Measurements from ENCODE around the gene LUZP1. TPM values are rescaled to one million over a fixed set of nuclear protein-coding genes. Genes with fewer than 3 reads are reported as not detected.

The LUZP1 gene
- total and polyA plus RNA-seq, 2 donors (not counting 3 experiments of a cell fraction or from before 2014, with no cell fraction given), result 26.3 to 82.4 TPM

DNA sequence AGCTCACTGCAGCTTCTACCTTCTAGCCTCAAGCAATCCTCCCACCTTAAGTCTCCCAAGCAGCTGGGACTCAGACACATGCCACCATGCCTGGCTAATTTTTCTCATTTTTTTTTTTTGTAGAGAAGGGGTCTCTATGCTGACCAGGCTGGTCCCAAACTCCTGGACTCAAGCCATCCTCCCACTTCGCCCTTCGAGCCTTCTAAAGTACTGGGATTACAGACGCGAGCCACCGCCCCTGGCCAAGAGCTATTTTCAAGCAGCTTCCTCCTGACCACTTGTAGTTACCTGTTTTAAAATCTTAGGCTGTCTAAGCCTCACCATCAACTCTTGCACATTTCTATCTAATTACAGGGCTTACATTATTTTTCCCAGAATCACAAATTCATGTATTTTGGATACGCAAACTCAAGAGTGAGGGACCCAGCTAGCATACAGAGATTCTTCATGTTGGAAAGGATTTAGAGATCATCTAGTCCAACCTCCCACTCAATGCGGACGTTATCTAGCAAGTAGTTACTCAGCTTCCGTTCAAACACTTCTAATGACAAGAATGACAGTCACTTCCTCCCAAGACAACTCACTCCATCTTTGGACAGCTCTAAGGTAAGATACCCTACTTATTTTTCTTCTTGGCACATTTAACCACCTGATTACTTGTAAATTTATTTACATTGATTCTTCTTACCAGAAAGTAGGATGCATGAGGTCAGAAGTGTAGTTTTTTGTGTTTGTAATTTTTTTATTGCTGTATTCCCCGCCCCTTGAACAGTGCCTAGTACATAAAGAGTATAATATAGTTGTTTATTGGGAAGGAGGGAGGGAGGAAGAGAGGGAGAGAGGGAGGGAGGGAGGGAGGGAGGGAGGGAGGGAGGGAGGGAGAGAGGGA is 65.4 kb downstream of the LUZP1 start:
- peaks cover 7 to 9% of the 10 kb centered on the region in 2 experiments for H3K36me3 ChIP-seq (ENCODE audit: control insufficient read depth in 2 of 2, extremely low read depth in 1 of 2, insufficient read depth in 2 of 2, low read length in 2 of 2)
- peak overlapping the region; percentile 41 for H3K9ac ChIP-seq (replicated peaks; ENCODE audit: extremely low read depth, insufficient read depth, low read length)
- peaks cover 66% of the 10 kb centered on the region for H3K4me1 ChIP-seq (ENCODE audit: control insufficient read depth, extremely low read depth, insufficient read depth, low read length)
- peak overlapping the region; percentile 69 for H3K4me2 ChIP-seq (ENCODE audit: insufficient read depth, low read length)
- no peaks in the 10 kb centered on the region for H3K9me3 ChIP-seq (replicated peaks; ENCODE audit: control insufficient read depth, insufficient read depth, low read length)
- H3K27me3 ChIP-seq (ENCODE audit: control insufficient read depth in 2 of 2, insufficient read depth in 2 of 2, low read length in 2 of 2), result no peaks in the 10 kb centered on the region
- intact Hi-C loops (cut with micrococcal nuclease) (loop anchor here (1.0 kb wide), 1 partner anchor 27 kb away; no protein-coding TSS in a partner anchor), dilution Hi-C loops (cut with MboI; ENCODE audit: extremely low pct_ligation_motif_present, low sequenced_read_pairs) (no loop called here)
- DNase-seq (ENCODE audit: low read depth, low spot score) (peak; percentile 73), FAIRE-seq (peak; percentile 80)
- BruUV-seq (replicated peaks), result TSS peak; percentile 76
- H3K27ac ChIP-seq (ENCODE audit: insufficient read depth, low read depth, low read length), result peak overlapping the region; percentile 73
- TF ChIP-seq GATA2 (IDR thresholded peaks at IDR 0.05; ENCODE audit: insufficient read depth, insufficient read length, low read depth, low read length) (peak; percentile 78), POLR2A (IDR thresholded peaks at IDR 0.05; ENCODE audit: low read depth, low read length) (no peak), JUN (IDR thresholded peaks at IDR 0.05; ENCODE audit: borderline replicate concordance, insufficient read depth, insufficient read length, low read depth) (peak; percentile 68), FOS (IDR thresholded peaks at IDR 0.05; ENCODE audit: borderline replicate concordance, insufficient read depth, low read length) (peak; percentile 92), MYC (IDR thresholded peaks at IDR 0.05; ENCODE audit: low read depth, low read length) (no peak), POLR2AphosphoS5 (IDR thresholded peaks at IDR 0.05; ENCODE audit: insufficient read depth, low read depth, low read length) (peak; percentile 64), EZH2 (IDR thresholded peaks at IDR 0.05; ENCODE audit: borderline replicate concordance, low read depth, low read length, severe bottlenecking) (no peak)
- TF ChIP-seq, protein P1, sequence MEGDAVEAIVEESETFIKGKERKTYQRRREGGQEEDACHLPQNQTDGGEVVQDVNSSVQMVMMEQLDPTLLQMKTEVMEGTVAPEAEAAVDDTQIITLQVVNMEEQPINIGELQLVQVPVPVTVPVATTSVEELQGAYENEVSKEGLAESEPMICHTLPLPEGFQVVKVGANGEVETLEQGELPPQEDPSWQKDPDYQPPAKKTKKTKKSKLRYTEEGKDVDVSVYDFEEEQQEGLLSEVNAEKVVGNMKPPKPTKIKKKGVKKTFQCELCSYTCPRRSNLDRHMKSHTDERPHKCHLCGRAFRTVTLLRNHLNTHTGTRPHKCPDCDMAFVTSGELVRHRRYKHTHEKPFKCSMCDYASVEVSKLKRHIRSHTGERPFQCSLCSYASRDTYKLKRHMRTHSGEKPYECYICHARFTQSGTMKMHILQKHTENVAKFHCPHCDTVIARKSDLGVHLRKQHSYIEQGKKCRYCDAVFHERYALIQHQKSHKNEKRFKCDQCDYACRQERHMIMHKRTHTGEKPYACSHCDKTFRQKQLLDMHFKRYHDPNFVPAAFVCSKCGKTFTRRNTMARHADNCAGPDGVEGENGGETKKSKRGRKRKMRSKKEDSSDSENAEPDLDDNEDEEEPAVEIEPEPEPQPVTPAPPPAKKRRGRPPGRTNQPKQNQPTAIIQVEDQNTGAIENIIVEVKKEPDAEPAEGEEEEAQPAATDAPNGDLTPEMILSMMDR (IDR thresholded peaks at IDR 0.05; ENCODE audit: extremely low read depth in 1 of 2, insufficient read depth in 1 of 2, low read depth in 1 of 2, low read length in 2 of 2), result no peak
- TF ChIP-seq, protein P2, sequence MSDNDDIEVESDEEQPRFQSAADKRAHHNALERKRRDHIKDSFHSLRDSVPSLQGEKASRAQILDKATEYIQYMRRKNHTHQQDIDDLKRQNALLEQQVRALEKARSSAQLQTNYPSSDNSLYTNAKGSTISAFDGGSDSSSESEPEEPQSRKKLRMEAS (IDR thresholded peaks at IDR 0.05; ENCODE audit: insufficient read depth, insufficient read length), result no peak
- no peaks in the 10 kb centered on the region for H4K20me1 ChIP-seq (replicated peaks; ENCODE audit: control insufficient read depth, extremely low read depth, insufficient read depth, low read length)
- H2AFZ ChIP-seq (ENCODE audit: low read depth, low read length), result no peak overlapping the region
- H3K9me1 ChIP-seq (replicated peaks; ENCODE audit: control insufficient read depth, extremely low read depth, insufficient read depth, low read length), result no peaks in the 10 kb centered on the region
- peak overlapping the region in 1 of 3 experiments; percentile 30 for H3K4me3 ChIP-seq (replicated peaks in 1 of 3; ENCODE audit: insufficient read depth in 1 of 3, low read depth in 1 of 3, low read length in 3 of 3)
- POLR2A ChIA-PET, result interaction anchor here (0.6 to 1.4 kb wide), 5 partner anchors 47 to 75 kb away, joined by 4 to 8 read pairs (median 5); partner anchors contain the start of gene LUZP1
- H3K79me2 ChIP-seq (ENCODE audit: control insufficient read depth, insufficient read depth, low read length), result peaks cover 69% of the 10 kb centered on the region
- CTCF ChIA-PET, result interaction anchor here (0.6 to 5.5 kb wide), 17 partner anchors 8 to 437 kb away, joined by 3 to 84 read pairs (median 4); partner anchors contain the start of gene LUZP1
